ENCODE measurements around the gene PTCD2.

DNA sequence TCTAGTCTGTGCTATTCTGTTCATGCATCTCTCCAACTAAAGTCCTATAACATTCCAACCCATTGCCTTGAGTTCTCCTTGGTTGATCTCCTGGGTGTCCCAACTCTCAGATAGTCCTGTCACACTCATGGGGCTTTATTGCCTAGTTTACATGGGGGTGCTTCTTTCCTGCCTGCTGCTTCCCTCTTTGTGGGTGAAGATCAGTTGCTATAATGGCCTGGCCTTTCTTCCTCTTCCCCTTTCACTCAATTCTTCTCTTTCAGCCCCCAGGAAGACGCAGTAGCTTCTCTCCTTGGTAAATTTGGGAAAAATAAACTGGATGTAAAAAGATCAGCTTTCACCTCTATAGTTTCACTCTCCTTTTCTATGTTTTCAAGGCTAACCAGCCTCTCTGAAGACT is 66.5 kb downstream of the PTCD2 start:
- TF ChIP-seq, protein P1, sequence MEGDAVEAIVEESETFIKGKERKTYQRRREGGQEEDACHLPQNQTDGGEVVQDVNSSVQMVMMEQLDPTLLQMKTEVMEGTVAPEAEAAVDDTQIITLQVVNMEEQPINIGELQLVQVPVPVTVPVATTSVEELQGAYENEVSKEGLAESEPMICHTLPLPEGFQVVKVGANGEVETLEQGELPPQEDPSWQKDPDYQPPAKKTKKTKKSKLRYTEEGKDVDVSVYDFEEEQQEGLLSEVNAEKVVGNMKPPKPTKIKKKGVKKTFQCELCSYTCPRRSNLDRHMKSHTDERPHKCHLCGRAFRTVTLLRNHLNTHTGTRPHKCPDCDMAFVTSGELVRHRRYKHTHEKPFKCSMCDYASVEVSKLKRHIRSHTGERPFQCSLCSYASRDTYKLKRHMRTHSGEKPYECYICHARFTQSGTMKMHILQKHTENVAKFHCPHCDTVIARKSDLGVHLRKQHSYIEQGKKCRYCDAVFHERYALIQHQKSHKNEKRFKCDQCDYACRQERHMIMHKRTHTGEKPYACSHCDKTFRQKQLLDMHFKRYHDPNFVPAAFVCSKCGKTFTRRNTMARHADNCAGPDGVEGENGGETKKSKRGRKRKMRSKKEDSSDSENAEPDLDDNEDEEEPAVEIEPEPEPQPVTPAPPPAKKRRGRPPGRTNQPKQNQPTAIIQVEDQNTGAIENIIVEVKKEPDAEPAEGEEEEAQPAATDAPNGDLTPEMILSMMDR (IDR thresholded peaks at IDR 0.05; ENCODE audit: extremely low read depth in 1 of 2, insufficient read depth in 1 of 2, low read depth in 1 of 2, low read length in 2 of 2) = no peak
- TF ChIP-seq, protein P2, sequence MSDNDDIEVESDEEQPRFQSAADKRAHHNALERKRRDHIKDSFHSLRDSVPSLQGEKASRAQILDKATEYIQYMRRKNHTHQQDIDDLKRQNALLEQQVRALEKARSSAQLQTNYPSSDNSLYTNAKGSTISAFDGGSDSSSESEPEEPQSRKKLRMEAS (IDR thresholded peaks at IDR 0.05; ENCODE audit: insufficient read depth, insufficient read length) = no peak
- TF ChIP-seq MYC (IDR thresholded peaks at IDR 0.05; ENCODE audit: low read depth, low read length) (no peak), POLR2A (IDR thresholded peaks at IDR 0.05; ENCODE audit: low read depth, low read length) (no peak)
